ENCODE measurements around the gene KATNB1. TPM values are rescaled to one million over a fixed set of nuclear protein-coding genes. Genes with fewer than 3 reads are reported as not detected.

The KATNB1 gene
- polyA plus RNA-seq, 2 of the 4 experiments (the other 2 are of a cell fraction), result 21.0 to 21.1 TPM

- TF ChIP-seq PBX3 (IDR thresholded peaks at IDR 0.05) (0 out of 2 replicates have a peak, but pooled peaks have one; percentile 25), JUN (IDR thresholded peaks at IDR 0.05) (peak; percentile 49 to 76; a peak in 3 of 5 replicates), TP53 (CRISPR knock-in tag; IDR thresholded peaks at IDR 0.05) (no peak), ZFP36 (IDR thresholded peaks at IDR 0.05; ENCODE audit: borderline replicate concordance, partially characterized antibody) (no peak), E2F6 (IDR thresholded peaks at IDR 0.05; ENCODE audit: borderline replicate concordance, low read depth) (peak; percentile 75; the same call in 1 of the 2 replicates), NR3C1 (IDR thresholded peaks at IDR 0.05) (no peak), RFX5 (IDR thresholded peaks at IDR 0.05) (peak; percentile 26; the same call in 1 of the 2 replicates), HOXB5 (CRISPR knock-in tag; IDR thresholded peaks at IDR 0.05) (no peak), ELK1 (IDR thresholded peaks at IDR 0.05; ENCODE audit: low read depth, low read length) (no peak), EP300 (IDR thresholded peaks at IDR 0.05) (no peak), SMC3 (IDR thresholded peaks at IDR 0.05) (no peak), SREBF2 (IDR thresholded peaks at IDR 0.05) (no peak), CBX2 (IDR thresholded peaks at IDR 0.05; ENCODE audit: borderline replicate concordance, low read depth) (no peak), CHD4 (IDR thresholded peaks at IDR 0.05; ENCODE audit: borderline replicate concordance) (no peak), FOSB (CRISPR knock-in tag; IDR thresholded peaks at IDR 0.05) (no peak), NFE2L2 (conservative IDR thresholded peaks at IDR 0.05; ENCODE audit: low read length) (no peak), CHD2 (IDR thresholded peaks at IDR 0.05; ENCODE audit: low read length, partially characterized antibody) (peak; percentile 32), ZNF302 (CRISPR knock-in tag; IDR thresholded peaks at IDR 0.05) (no peak), HOXB13 (CRISPR knock-in tag; IDR thresholded peaks at IDR 0.05; ENCODE audit: low read depth) (no peak), PHF8 (IDR thresholded peaks at IDR 0.05; ENCODE audit: borderline replicate concordance, low read depth) (peak; percentile 74; the same call in 1 of the 2 replicates), RNF2 (IDR thresholded peaks at IDR 0.05; ENCODE audit: borderline replicate concordance, low read depth) (no peak), MAFK (IDR thresholded peaks at IDR 0.05; ENCODE audit: partially characterized antibody) (peak; percentile 97), HMGXB4 (CRISPR knock-in tag; IDR thresholded peaks at IDR 0.05; ENCODE audit: borderline replicate concordance) (no peak)
Observed at GRCh38 chr16:57734925-57735754, 430 bp upstream of the KATNB1 start (continued).

All from A549 (cell line).